H1 (cell line): ENCODE data around the gene TPMT.

Experiments
- ATF3 ChIP-seq: IDR thresholded peaks from 2 replicates; pipeline ENCODE4 v1.6.1; 2011; ENCODE audit warnings: low read depth, mild to moderate bottlenecking, low read length; ENCODE audit not compliant: insufficient read depth
- CBX8 ChIP-seq: fragments of 300-800, 300-1000 bp; sonication (generic); IDR thresholded peaks from 2 replicates; pipeline ENCODE4 v1.7.1; 2016; ENCODE audit warnings: low read depth, low read length, borderline replicate concordance
- HDAC2 ChIP-seq, 2 experiments: fragments of 300-600 bp in 1 of 2; sonication (generic) in 1 of 2; IDR thresholded peaks; 2 replicates each; pipeline ENCODE4 v1.6.1; 2011 to 2012; ENCODE audit warnings: low read depth in 2 of 2, low read length in 2 of 2, mild to moderate bottlenecking in 2 of 2, moderate library complexity in 2 of 2, borderline replicate concordance in 1 of 2, inconsistent platforms in 1 of 2
- JUND ChIP-seq: IDR thresholded peaks from 2 replicates; pipeline ENCODE4 v1.6.1; 2011; ENCODE audit warnings: mild to moderate bottlenecking, improper control_type of control experiment, low read length
- NRF1 ChIP-seq: IDR thresholded peaks from 2 replicates; pipeline ENCODE4 v1.6.1; 2011; ENCODE audit warnings: mild to moderate bottlenecking, low read depth, low read length, improper control_type of control experiment
- POLR2A ChIP-seq, 2 experiments: IDR thresholded peaks; 1 replicate in 1 of 2; 2 replicates in 1 of 2; pipeline ENCODE4 v1.6.1; 2011; ENCODE audit warnings: low read depth in 2 of 2, low read length in 2 of 2, mild to moderate bottlenecking in 2 of 2; ENCODE audit errors: control extremely low read depth in 1 of 2
- POLR2AphosphoS5 ChIP-seq: IDR thresholded peaks from 2 replicates; pipeline ENCODE4 v1.6.1; 2011; ENCODE audit warnings: low read depth, low read length
- RAD21 ChIP-seq, 2 experiments: IDR thresholded peaks in 1 of 2; conservative IDR thresholded peaks in 1 of 2; 2 replicates each; pipeline ENCODE4 v1.6.1; 2011; ENCODE audit warnings: low read depth in 2 of 2, low read length in 2 of 2, improper control_type of control experiment in 1 of 2, inconsistent platforms in 1 of 2, mild to moderate bottlenecking in 1 of 2, moderate library complexity in 1 of 2
- SAP30 ChIP-seq: fragments of 300-600 bp; sonication (generic); IDR thresholded peaks from 2 replicates; pipeline ENCODE4 v1.7.1; 2012; ENCODE audit warnings: low read length, moderate library complexity, mild to moderate bottlenecking, inconsistent platforms; ENCODE audit not compliant: insufficient read depth, insufficient replicate concordance
- SP1 ChIP-seq: IDR thresholded peaks from 2 replicates; pipeline ENCODE4 v1.6.1; 2011; ENCODE audit warnings: low read depth, low read length
- TAF1 ChIP-seq: IDR thresholded peaks from 2 replicates; pipeline ENCODE4 v1.6.1; 2011; ENCODE audit warnings: mild to moderate bottlenecking, low read depth, low read length
- TF ChIP-seq, protein P1 (sequence below), 3 experiments: IDR thresholded peaks; 1 replicate in 2 of 3; 2 replicates in 1 of 3; pipeline versions ENCODE4 v1.5.1 to v1.6.1; 2011; ENCODE audit warnings: low read length in 3 of 3, mild to moderate bottlenecking in 3 of 3, inconsistent platforms in 2 of 3, low read depth in 1 of 3, moderate library complexity in 1 of 3; ENCODE audit not compliant: insufficient read depth in 1 of 3; ENCODE audit errors: control extremely low read depth in 1 of 3

GRCh38 chr6:18107061-18107460, 47.8 kb downstream of the TPMT start:
- no peak for TF ChIP-seq NRF1
- TF ChIP-seq, protein P1, sequence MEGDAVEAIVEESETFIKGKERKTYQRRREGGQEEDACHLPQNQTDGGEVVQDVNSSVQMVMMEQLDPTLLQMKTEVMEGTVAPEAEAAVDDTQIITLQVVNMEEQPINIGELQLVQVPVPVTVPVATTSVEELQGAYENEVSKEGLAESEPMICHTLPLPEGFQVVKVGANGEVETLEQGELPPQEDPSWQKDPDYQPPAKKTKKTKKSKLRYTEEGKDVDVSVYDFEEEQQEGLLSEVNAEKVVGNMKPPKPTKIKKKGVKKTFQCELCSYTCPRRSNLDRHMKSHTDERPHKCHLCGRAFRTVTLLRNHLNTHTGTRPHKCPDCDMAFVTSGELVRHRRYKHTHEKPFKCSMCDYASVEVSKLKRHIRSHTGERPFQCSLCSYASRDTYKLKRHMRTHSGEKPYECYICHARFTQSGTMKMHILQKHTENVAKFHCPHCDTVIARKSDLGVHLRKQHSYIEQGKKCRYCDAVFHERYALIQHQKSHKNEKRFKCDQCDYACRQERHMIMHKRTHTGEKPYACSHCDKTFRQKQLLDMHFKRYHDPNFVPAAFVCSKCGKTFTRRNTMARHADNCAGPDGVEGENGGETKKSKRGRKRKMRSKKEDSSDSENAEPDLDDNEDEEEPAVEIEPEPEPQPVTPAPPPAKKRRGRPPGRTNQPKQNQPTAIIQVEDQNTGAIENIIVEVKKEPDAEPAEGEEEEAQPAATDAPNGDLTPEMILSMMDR (IDR thresholded peaks at IDR 0.05; ENCODE audit: control extremely low read depth in 1 of 3, insufficient read depth in 1 of 3, low read depth in 1 of 3, low read length in 3 of 3): no peak
- no peak for TF ChIP-seq TAF1
- no peak for TF ChIP-seq SP1
- TF ChIP-seq ATF3: no peak
- TF ChIP-seq HDAC2 (IDR thresholded peaks at IDR 0.05; ENCODE audit: borderline replicate concordance in 1 of 2, low read depth in 2 of 2, low read length in 2 of 2): no peak
- no peak for TF ChIP-seq JUND
- TF ChIP-seq RAD21 (IDR thresholded peaks at IDR 0.05 in 1 of 2, conservative IDR thresholded peaks at IDR 0.05 in 1 of 2; ENCODE audit: low read depth in 2 of 2, low read length in 2 of 2): no peak
- no peak for TF ChIP-seq POLR2A (IDR thresholded peaks at IDR 0.05; ENCODE audit: control extremely low read depth in 1 of 2, low read depth in 2 of 2, low read length in 2 of 2)
- no peak for TF ChIP-seq SAP30
- TF ChIP-seq POLR2AphosphoS5: no peak
- no peak for TF ChIP-seq CBX8
